ENCODE results near the gene BCAT1. TPM values are rescaled to one million over a fixed set of nuclear protein-coding genes. Genes with fewer than 3 reads are reported as not detected.
"Not testable (repeated sequence)": the region's sequence is repeated elsewhere in the genome, so short reads cannot be mapped to it uniquely, and the experiment has no call there.

BCAT1 gene
- polyA plus RNA-seq, 5 donors, result 18.7 to 38.1 (median 32.4) TPM

- DNase-seq, result peak; percentile 31 to 51
These were observed 46.2 kb downstream of the BCAT1 start for GRCh38 chr12:24902511-24903328.

GRCh38 chr12:24901576-24902461 is 47.1 kb downstream of the BCAT1 start:
- DNase-seq, result peak in 1 of 2 donors; percentile 19

- no peak for DNase-seq
These were observed 48.7 kb downstream of the BCAT1 start for GRCh38 chr12:24900196-24900595.

GRCh38 chr12:24899503-24900075 is 49.3 kb downstream of the BCAT1 start:
- no peak for DNase-seq

- no peak for DNase-seq
These were observed 50.3 kb downstream of the BCAT1 start for GRCh38 chr12:24898606-24899005.

GRCh38 chr12:24898185-24898584 is 50.7 kb downstream of the BCAT1 start:
- no peak for DNase-seq

- DNase-seq, result no peak
These were observed 52.7 kb downstream of the BCAT1 start for GRCh38 chr12:24896171-24896570.

- no peak for DNase-seq
These were observed 53.3 kb downstream of the BCAT1 start for GRCh38 chr12:24895612-24896011.

GRCh38 chr12:24894879-24895278 is 54.0 kb downstream of the BCAT1 start:
- no peak for DNase-seq

- DNase-seq, result no peak
These were observed 58.7 kb downstream of the BCAT1 start for GRCh38 chr12:24890048-24890803.

- DNase-seq, result no peak
These were observed 59.5 kb downstream of the BCAT1 start for GRCh38 chr12:24889411-24889810.

- no peak for DNase-seq
These were observed 60.1 kb downstream of the BCAT1 start for GRCh38 chr12:24888813-24889212.

GRCh38 chr12:24884911-24885310 is 64.0 kb downstream of the BCAT1 start:
- no peak for DNase-seq

- DNase-seq, result no peak
These were observed 67.1 kb downstream of the BCAT1 start for GRCh38 chr12:24881724-24882371.

- no peak for DNase-seq
These were observed 67.7 kb downstream of the BCAT1 start for GRCh38 chr12:24881227-24881626.

GRCh38 chr12:24880732-24881131 is 68.2 kb downstream of the BCAT1 start:
- DNase-seq, result no peak

- no peak for DNase-seq
These were observed 69.3 kb downstream of the BCAT1 start for GRCh38 chr12:24879644-24880043.

GRCh38 chr12:24875014-24875413 is 73.9 kb downstream of the BCAT1 start:
- DNase-seq, result no peak

GRCh38 chr12:24872211-24872610 is 76.7 kb downstream of the BCAT1 start:
- no peak for DNase-seq

GRCh38 chr12:24866139-24866538 is 82.8 kb downstream of the BCAT1 start:
- DNase-seq, result not testable (repeated sequence)

GRCh38 chr12:24864796-24865125 is 84.1 kb downstream of the BCAT1 start:
- no peak for DNase-seq

Data from right lung (tissue), 5 donors.